ENCODE data around the gene RPS19. TPM values are rescaled to one million over a fixed set of nuclear protein-coding genes. Genes with fewer than 3 reads are reported as not detected.

The RPS19 gene
- total RNA-seq, 4 donors from 2014 or later, result 922 to 1,801 (median 1,460) TPM

DNA sequence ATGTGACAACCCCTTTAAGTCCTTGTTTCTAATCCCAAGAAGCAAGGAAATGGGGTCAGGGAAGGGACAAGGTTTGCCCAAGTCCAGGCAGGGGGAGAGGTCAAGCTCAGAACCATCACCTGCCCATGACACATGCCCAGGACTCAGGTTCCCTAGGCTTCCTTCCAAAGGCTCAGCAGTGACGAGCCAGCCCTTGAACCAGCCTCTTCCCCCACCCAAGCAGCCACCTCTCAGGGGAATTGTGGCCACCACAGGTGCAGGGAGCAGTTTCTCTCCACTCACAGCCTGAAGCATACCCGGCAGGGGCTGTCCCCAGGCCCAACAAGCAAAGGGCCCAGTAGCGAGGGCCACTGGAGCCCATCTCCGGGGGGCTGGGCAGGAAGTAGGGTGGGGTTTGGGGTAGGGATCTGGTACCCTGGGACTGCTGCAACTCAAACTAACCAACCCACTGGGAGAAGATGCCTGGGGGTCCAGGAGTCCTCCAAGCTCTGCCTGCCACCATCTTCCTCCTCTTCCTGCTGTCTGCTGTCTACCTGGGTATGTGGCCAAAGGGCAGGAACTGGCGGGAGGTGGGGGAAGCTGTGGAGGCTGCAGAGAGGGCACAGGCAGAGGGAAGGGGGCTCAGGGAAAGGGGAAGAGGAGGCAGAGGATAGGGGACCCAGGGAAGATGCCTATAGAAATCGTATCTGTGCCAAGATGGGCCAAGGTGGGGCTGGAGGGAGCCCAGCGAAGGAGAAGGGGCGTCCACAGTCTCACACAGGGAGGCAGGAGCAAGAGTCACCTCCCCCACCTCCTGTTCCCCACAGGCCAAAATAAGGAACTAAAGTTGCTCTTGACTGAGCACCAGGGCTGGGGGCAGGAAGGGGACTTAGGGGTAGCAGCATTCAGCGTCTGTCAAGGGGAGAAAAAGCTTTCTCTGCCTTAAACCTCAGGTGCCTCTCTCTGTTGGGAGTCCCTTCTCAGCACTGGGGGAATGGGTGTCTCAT is 17.1 kb downstream of the RPS19 start, which contains the start of gene CD79A:
CD79A (plus strand) TSS at position 433 of the 986 bp plus-strand sequence; CDS start at position 459, 26 bp downstream.
- H3K4me3 ChIP-seq, result peak within 1 kb of the TSS in 2 of 4 donors; percentile 1 to 10

DNA sequence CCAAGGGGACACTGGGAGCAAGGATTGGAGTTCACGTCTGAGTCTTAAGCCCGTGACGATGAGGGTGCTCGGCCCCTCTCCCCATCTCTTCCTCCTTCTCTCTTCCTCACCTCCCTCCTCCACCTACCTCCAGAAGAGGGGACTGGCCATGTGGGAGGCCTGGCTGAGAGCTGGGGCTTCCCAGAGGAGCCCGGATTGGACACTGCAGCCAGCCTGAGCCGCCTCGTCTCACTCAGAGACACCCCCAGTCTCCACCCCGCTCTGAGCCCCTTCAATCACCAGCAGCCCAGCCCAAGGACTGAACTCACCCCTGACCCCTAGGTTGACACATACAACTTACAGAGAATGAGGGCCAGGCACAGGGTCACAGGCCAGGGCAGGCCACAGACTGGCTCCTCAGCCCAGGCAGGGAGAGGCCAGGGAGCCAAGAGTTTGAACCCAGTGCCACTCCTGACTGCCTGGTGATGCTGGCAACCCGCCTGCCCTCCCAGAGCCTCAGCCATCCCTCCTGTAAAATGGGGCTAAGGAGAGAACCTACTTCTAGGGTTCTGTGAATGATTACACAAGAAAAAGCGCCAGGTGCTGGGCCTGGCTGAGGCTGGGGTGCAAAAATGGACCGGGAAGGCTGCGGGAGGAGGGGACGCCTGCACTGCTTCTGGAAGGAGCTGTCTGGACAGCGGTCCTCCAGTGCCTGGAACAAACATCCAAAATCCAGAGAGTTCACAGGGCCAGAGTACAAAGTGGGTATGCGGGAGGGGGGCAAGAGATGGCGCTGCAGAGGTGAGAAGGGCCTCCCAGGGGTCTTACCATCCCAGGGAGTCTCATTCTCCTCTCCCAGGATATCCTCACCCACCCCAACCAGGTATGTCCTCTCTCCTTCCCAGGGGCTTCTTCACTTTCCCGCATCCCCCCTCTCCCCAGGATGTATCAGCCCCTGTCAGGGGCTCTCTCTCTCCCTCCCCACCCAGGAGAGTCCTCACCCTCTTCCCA is 18.2 kb downstream of the RPS19 start:
- H3K27me3 ChIP-seq, result no peaks in the 10 kb centered on the region
- H3K9me3 ChIP-seq, result no peaks in the 10 kb centered on the region
- TF ChIP-seq POLR2A (IDR thresholded peaks at IDR 0.05), result no peak
- TF ChIP-seq, protein P1, sequence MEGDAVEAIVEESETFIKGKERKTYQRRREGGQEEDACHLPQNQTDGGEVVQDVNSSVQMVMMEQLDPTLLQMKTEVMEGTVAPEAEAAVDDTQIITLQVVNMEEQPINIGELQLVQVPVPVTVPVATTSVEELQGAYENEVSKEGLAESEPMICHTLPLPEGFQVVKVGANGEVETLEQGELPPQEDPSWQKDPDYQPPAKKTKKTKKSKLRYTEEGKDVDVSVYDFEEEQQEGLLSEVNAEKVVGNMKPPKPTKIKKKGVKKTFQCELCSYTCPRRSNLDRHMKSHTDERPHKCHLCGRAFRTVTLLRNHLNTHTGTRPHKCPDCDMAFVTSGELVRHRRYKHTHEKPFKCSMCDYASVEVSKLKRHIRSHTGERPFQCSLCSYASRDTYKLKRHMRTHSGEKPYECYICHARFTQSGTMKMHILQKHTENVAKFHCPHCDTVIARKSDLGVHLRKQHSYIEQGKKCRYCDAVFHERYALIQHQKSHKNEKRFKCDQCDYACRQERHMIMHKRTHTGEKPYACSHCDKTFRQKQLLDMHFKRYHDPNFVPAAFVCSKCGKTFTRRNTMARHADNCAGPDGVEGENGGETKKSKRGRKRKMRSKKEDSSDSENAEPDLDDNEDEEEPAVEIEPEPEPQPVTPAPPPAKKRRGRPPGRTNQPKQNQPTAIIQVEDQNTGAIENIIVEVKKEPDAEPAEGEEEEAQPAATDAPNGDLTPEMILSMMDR (IDR thresholded peaks at IDR 0.05), result no peak
- intact Hi-C loops (cut with DNase I), result loop anchor here (10.0 kb wide), 1 partner anchor 77 kb away; the partner anchor contains the start of gene RABAC1
- H3K4me1 ChIP-seq, result peaks cover 4 to 37% (median 7%) of the 10 kb centered on the region in 3 donors
- no peaks in the 10 kb centered on the region for H3K36me3 ChIP-seq
- DNase-seq, result no peak
- WGBS, 2 donors, result 66 to 81% methylated on average over 13 of the region's 17 CpGs
- H3K27ac ChIP-seq, result peak overlapping the region in 2 of 4 donors; percentile 62 to 67
- peak overlapping the region in 2 of 4 donors; percentile 1 to 10 for H3K4me3 ChIP-seq

More for the DNA sequence above, 17.1 kb downstream of the RPS19 start, which contains the start of gene CD79A:
- intact Hi-C loops (cut with DNase I), result loop anchor here (10.0 kb wide), 1 partner anchor 78 kb away; the partner anchor contains the start of gene RABAC1
- Histone ChIP-seq H3K4me1 (peaks cover 0 to 38% (median 5%) of the 10 kb centered on the region in 3 donors), H3K27ac (peak within 1 kb of the TSS in 2 of 4 donors; percentile 62 to 67), H3K27me3 (no peaks in the 10 kb centered on the region), H3K36me3 (peaks cover 0 to 8% (median 0%) of the 10 kb centered on the region in 3 donors), H3K9me3 (no peaks in the 10 kb centered on the region)
- DNase-seq, result no peak
- TF ChIP-seq POLR2A (IDR thresholded peaks at IDR 0.05), result no peak
- TF ChIP-seq, protein P1 (IDR thresholded peaks at IDR 0.05), result no peak
- WGBS, 2 donors, result 43 to 81% methylated on average over 6 to 7 of the region's 9 CpGs

DNA sequence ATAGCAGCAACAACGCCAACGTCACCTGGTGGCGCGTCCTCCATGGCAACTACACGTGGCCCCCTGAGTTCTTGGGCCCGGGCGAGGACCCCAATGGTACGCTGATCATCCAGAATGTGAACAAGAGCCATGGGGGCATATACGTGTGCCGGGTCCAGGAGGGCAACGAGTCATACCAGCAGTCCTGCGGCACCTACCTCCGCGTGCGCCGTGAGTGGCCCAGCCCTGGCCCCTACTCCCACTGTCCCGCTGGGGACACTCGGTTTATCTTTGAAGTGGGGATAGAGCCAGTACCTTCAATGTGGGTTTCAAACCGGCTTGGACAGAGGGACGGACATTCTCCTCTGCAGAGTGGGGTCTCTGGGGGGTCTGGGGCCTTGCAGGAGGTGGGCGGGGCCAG is 19.0 kb downstream of the RPS19 start:
- intact Hi-C loops (cut with DNase I), result loop anchor here (10.0 kb wide), 1 partner anchor 76 kb away; the partner anchor contains the start of gene RABAC1
- DNase-seq, result no peak

DNA sequence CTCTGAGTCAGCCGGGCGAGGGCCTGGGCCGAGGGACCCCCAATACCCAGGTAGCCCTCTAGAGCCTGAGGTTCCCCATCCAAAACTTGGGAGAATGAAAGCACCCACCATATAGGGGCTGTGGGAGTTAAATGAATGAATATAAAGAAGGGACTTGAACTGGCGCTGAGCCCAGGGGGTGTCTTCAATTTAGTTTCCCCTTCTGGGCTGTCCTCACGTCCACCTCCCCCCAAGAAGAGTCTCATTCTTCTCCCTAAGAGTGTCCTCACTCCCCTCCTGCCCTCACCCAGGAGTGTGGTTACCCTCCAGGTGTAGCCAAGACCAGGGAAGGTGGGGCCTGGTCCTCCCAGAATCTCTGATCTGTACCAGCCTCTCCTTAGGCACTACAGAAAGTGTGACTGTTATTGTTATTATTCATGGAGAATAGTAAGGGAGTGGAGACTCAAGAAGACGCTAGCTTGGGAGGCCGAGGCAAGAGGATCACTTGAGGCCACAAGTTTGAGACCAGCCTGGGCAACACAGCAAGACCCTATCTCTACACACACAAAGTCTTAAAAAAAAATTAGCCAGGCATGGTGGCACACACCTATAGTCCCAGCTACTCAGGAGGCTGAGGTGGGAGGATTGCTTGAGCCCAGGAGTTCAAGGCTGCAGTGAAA is 19.7 kb downstream of the RPS19 start:
- Histone ChIP-seq H3K4me1 (peaks cover 7 to 46% (median 10%) of the 10 kb centered on the region in 3 donors), H3K4me3 (no peak overlapping the region), H3K36me3 (no peaks in the 10 kb centered on the region), H3K9me3 (no peaks in the 10 kb centered on the region), H3K27ac (no peak overlapping the region), H3K27me3 (no peaks in the 10 kb centered on the region)
- WGBS, 2 donors, result 56 to 70% methylated on average over 2 to 5 of the region's 7 CpGs
- intact Hi-C loops (cut with DNase I), result loop anchor here (10.0 kb wide), 1 partner anchor 75 kb away; the partner anchor contains the start of gene RABAC1
- DNase-seq, result no peak
- TF ChIP-seq POLR2A (IDR thresholded peaks at IDR 0.05), result no peak
- TF ChIP-seq, protein P1 (IDR thresholded peaks at IDR 0.05), result no peak

More for the DNA sequence above, 19.0 kb downstream of the RPS19 start:
- Histone ChIP-seq H3K4me3 (no peak overlapping the region), H3K36me3 (no peaks in the 10 kb centered on the region), H3K27me3 (no peaks in the 10 kb centered on the region), H3K9me3 (no peaks in the 10 kb centered on the region), H3K4me1 (peaks cover 4 to 41% (median 5%) of the 10 kb centered on the region in 3 donors), H3K27ac (no peak overlapping the region)
- TF ChIP-seq POLR2A (IDR thresholded peaks at IDR 0.05), result no peak
- TF ChIP-seq, protein P1 (IDR thresholded peaks at IDR 0.05), result no peak
- WGBS, 2 donors, result 69 to 86% methylated on average over 7 to 20 of the region's 21 CpGs

Data from esophagus squamous epithelium (tissue), 5 donors.